ENCODE results near the gene CA12.

DNA sequence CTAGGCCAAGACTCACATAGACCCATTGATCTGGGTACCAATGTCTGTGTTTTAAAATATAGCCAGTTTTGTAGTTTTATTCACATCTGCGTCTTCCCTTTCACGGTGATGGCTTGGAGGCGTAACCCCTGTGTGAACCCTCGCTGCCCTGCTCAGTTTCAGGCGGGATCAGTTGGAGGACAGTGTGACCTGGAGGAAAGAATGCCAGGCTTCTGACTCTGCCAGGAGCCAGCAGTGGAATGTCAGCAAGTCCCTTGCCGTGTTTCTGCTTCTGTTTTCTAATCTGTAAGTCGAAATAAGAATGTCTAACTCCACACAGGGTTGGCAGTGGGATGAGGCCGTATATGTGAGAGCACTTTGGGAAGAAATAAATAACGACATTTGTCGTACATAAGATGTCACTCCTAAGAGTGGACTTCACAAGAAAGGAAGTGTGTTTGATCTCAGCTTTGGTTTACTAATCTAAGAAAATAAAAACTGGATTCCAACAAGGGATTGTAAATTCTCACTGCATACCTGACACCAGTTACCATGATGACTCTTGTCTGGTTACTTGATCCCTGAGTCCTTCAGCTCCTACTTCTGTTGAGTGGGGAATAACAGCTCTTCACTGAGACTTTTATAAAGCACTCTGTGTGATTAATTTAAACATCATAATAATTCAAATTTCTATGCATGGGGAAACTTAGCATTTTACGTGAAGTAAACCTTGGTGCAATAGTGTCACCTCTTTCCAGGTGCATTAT, 6.3 kb upstream of the CA12 start:
- no peak for TF ChIP-seq TEAD4 (CRISPR knock-in tag; IDR thresholded peaks at IDR 0.05)
- no peak for TF ChIP-seq CBFB (CRISPR knock-in tag; IDR thresholded peaks at IDR 0.05; ENCODE audit: low read depth)
- TF ChIP-seq CTCF (IDR thresholded peaks at IDR 0.05) = no peak
- TF ChIP-seq NR1H2 (CRISPR knock-in tag; IDR thresholded peaks at IDR 0.05) = no peak
- TF ChIP-seq ZNF317 (CRISPR knock-in tag; IDR thresholded peaks at IDR 0.05; ENCODE audit: borderline replicate concordance, low read depth) = no peak
- TF ChIP-seq, protein P1, sequence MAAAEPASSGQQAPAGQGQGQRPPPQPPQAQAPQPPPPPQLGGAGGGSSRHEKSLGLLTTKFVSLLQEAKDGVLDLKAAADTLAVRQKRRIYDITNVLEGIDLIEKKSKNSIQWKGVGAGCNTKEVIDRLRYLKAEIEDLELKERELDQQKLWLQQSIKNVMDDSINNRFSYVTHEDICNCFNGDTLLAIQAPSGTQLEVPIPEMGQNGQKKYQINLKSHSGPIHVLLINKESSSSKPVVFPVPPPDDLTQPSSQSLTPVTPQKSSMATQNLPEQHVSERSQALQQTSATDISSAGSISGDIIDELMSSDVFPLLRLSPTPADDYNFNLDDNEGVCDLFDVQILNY (CRISPR knock-in tag; IDR thresholded peaks at IDR 0.05) = no peak
- TF ChIP-seq RELA (CRISPR knock-in tag; IDR thresholded peaks at IDR 0.05; ENCODE audit: borderline replicate concordance) = no peak
- TF ChIP-seq IRF2 (CRISPR knock-in tag; IDR thresholded peaks at IDR 0.05; ENCODE audit: borderline replicate concordance, low read depth) = no peak
- no peak for TF ChIP-seq USF1 (CRISPR knock-in tag; IDR thresholded peaks at IDR 0.05)
- no peak for TF ChIP-seq ELF4 (CRISPR knock-in tag; IDR thresholded peaks at IDR 0.05; ENCODE audit: low read depth)
- no peak for TF ChIP-seq SP1 (CRISPR knock-in tag; conservative IDR thresholded peaks at IDR 0.05)
- no peak for TF ChIP-seq TEAD1 (CRISPR knock-in tag; IDR thresholded peaks at IDR 0.05)
- no peak for TF ChIP-seq PRRX2 (CRISPR knock-in tag; IDR thresholded peaks at IDR 0.05)
- TF ChIP-seq JUN (CRISPR knock-in tag; IDR thresholded peaks at IDR 0.05) = no peak
